ENCODE measurements around the gene GLMN. TPM values are rescaled to one million over a fixed set of nuclear protein-coding genes. Genes with fewer than 3 reads are reported as not detected.

Gene GLMN
- polyA plus RNA-seq, 1 of the 3 experiments (the other 2 are of a cell fraction), result 2.3 TPM

DNA sequence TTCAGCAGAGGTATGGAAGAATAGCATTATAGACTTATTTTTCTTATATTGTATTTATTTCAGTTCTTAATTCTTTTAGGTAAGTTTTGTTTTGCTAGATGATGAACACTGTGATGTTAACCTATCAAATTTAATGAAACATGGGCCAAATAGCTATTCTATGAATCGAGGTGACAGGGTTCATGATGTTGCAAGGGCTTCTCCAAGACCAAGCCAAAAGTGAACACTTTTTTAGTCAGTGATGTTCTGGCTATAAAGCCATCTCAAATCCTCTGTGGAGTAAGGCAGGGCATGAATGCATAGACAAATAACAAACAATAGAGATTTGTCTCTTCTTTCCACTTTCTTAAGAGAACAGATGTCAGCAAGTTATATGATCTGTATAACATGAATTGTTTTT lies 54.4 kb downstream of the GLMN start (continued):
- TF ChIP-seq, protein P1, sequence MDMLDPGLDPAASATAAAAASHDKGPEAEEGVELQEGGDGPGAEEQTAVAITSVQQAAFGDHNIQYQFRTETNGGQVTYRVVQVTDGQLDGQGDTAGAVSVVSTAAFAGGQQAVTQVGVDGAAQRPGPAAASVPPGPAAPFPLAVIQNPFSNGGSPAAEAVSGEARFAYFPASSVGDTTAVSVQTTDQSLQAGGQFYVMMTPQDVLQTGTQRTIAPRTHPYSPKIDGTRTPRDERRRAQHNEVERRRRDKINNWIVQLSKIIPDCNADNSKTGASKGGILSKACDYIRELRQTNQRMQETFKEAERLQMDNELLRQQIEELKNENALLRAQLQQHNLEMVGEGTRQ (IDR thresholded peaks at IDR 0.05; ENCODE audit: borderline replicate concordance, low read depth, low read length), result no peak
- no peak for TF ChIP-seq GATA2 (CRISPR knock-in tag; IDR thresholded peaks at IDR 0.05)
- TF ChIP-seq RCOR1 (IDR thresholded peaks at IDR 0.05; ENCODE audit: low read length), result no peak
- no peak for TF ChIP-seq SMC3 (IDR thresholded peaks at IDR 0.05; ENCODE audit: low read depth, low read length)
- TF ChIP-seq POLR2AphosphoS5 (IDR thresholded peaks at IDR 0.05; ENCODE audit: low read depth, low read length), result no peak
- TF ChIP-seq FOXM1 (IDR thresholded peaks at IDR 0.05; ENCODE audit: low read depth), result no peak

DNA sequence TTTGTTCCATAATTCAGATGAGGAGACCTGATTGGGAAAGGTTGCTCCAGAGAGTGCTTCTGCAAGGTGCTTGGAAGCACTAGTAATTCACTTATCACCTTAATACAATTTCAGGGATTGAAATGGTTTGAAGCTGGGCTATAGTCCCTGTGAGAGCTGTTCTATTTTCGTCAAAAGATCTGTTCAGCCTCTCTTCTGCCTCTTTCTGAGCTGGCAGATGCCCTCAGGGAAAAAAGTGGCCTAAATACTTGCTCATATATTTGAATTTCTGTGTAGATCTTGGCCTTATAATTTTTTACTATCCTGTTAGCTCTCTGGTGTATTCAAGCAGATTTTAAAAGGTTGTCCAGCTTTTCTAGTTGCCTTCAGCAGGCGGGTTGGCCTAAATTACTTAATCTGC lies 58.8 kb downstream of the GLMN start:
- no peak for TF ChIP-seq TCF12 (IDR thresholded peaks at IDR 0.05)
- TF ChIP-seq YY1 (IDR thresholded peaks at IDR 0.05; ENCODE audit: low read depth), result no peak
- 0 out of 2 replicates have a peak, but pooled peaks have one; percentile 22 for TF ChIP-seq RCOR1 (IDR thresholded peaks at IDR 0.05; ENCODE audit: low read length)
- TF ChIP-seq CHD2 (IDR thresholded peaks at IDR 0.05; ENCODE audit: low read length, partially characterized antibody), result no peak
- TF ChIP-seq EP300 (IDR thresholded peaks at IDR 0.05; ENCODE audit: borderline replicate concordance in 1 of 2, low read depth in 1 of 2, low read length in 1 of 2), result no peak
- WGBS (ENCODE audit: low lambda C conversion rate), result 37% methylated on average over 2 of the region's 2 CpGs
- Histone ChIP-seq H3K27me3 (ENCODE audit: insufficient read depth) (no peaks in the 10 kb centered on the region), H3K27ac (ENCODE audit: low read depth in 2 of 2, low read length in 1 of 2) (peak overlapping the region in 1 of 2 experiments; percentile 51; a peak in 2 of 4 replicates), H3K4me1 (ENCODE audit: control insufficient read depth in 1 of 2, insufficient read depth in 2 of 2, low read depth in 1 of 2, low read length in 1 of 2) (no peaks in the 10 kb centered on the region; a peak in 1 of 4 replicates), H3K9me2 (no peaks in the 10 kb centered on the region), H3K4me3 (ENCODE audit: low read depth in 2 of 2, low read length in 1 of 2) (no peak overlapping the region), H3K79me2 (ENCODE audit: insufficient read depth) (no peaks in the 10 kb centered on the region), H3K9ac (no peak overlapping the region), H2AFZ (ENCODE audit: low read depth) (no peak overlapping the region), H3K4me2 (no peak overlapping the region), H3F3A (replicated peaks; ENCODE audit: insufficient read depth) (no peaks in the 10 kb centered on the region), H3K36me3 (replicated peaks in 1 of 2; ENCODE audit: control insufficient read depth in 1 of 2, insufficient read depth in 2 of 2, low read length in 1 of 2) (peaks cover 0 to under 1% of the 10 kb centered on the region in 2 experiments), H3K9me3 (no peaks in the 10 kb centered on the region), H4K20me1 (ENCODE audit: insufficient read depth) (no peaks in the 10 kb centered on the region)
- no peak for DNase-seq
- ChIA-PET CTCF (interaction anchor here (1.3 kb wide), 1 partner anchor 10 kb away, joined by 3 read pairs; no protein-coding TSS in a partner anchor), POLR2A (no interaction called here)

DNA sequence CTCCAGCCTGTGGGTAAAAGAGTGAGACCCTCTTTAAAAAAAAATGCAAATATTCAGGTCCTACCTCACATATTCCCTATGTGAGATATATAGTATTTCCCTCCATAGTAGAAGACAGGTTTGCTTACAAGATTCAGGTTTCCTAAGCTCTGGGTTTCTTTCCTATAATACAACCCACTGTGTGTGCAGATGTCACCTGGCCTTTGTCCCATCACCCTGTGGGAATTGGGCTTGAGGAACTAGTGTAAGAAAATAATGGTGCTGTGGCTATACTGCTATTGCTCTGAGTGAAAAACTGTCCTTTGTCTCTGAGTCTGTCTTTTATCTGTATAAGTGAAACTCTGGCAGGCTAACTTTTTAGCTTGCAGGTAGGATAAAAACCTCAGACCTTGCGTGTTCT lies 68.1 kb downstream of the GLMN start:
- H3K9me2 ChIP-seq, result no peaks in the 10 kb centered on the region
- ChIA-PET CTCF (interaction anchor here (0.6 kb wide), 1 partner anchor 17 kb away, joined by 3 read pairs; no protein-coding TSS in a partner anchor), POLR2A (interaction anchor here (0.8 kb wide), 1 partner anchor 369 kb away, joined by 3 read pairs; no protein-coding TSS in a partner anchor)
- no peak overlapping the region for H3K27ac ChIP-seq (ENCODE audit: low read depth in 2 of 2, low read length in 1 of 2)
- H3K27me3 ChIP-seq (ENCODE audit: insufficient read depth), result no peaks in the 10 kb centered on the region
- H3K4me2 ChIP-seq, result no peak overlapping the region
- H3K79me2 ChIP-seq (ENCODE audit: insufficient read depth), result no peaks in the 10 kb centered on the region
- no peak overlapping the region for H3K9ac ChIP-seq
- H3K36me3 ChIP-seq (replicated peaks in 1 of 2; ENCODE audit: control insufficient read depth in 1 of 2, insufficient read depth in 2 of 2, low read length in 1 of 2), result no peaks in the 10 kb centered on the region
- 22% methylated on average over 1 of the region's 1 CpG for WGBS (ENCODE audit: low lambda C conversion rate)
- no peaks in the 10 kb centered on the region for H3K9me3 ChIP-seq
- no peaks in the 10 kb centered on the region for H4K20me1 ChIP-seq (ENCODE audit: insufficient read depth)
- H3K4me1 ChIP-seq (ENCODE audit: control insufficient read depth in 1 of 2, insufficient read depth in 2 of 2, low read depth in 1 of 2, low read length in 1 of 2), result peaks cover 0 to 3% of the 10 kb centered on the region in 2 experiments; a peak in 1 of 4 replicates
- TF ChIP-seq ELF1 (IDR thresholded peaks at IDR 0.05), result no peak
- no peak for TF ChIP-seq RAD21 (IDR thresholded peaks at IDR 0.05; ENCODE audit: low read length)
- TF ChIP-seq EZH2phosphoT487 (IDR thresholded peaks at IDR 0.05; ENCODE audit: borderline replicate concordance, low read depth), result no peak
- TF ChIP-seq CHD2 (IDR thresholded peaks at IDR 0.05; ENCODE audit: low read length, partially characterized antibody), result no peak
- no peak for TF ChIP-seq NRF1 (IDR thresholded peaks at IDR 0.05; ENCODE audit: low read depth, low read length)
- no peak for TF ChIP-seq RFX5 (IDR thresholded peaks at IDR 0.05; ENCODE audit: low read length)
- H3K4me3 ChIP-seq (ENCODE audit: low read depth in 2 of 2, low read length in 1 of 2), result no peak overlapping the region
- H2AFZ ChIP-seq (ENCODE audit: low read depth), result no peak overlapping the region
- no peak for DNase-seq
- no peaks in the 10 kb centered on the region for H3F3A ChIP-seq (replicated peaks; ENCODE audit: insufficient read depth)

Data from SK-N-SH (cell line).